ENCODE data around the gene PRKN. TPM values are rescaled to one million over a fixed set of nuclear protein-coding genes. Genes with fewer than 3 reads are reported as not detected.

The PRKN gene
- polyA plus RNA-seq, 1 donor from 2014 or later, result 1.2 TPM

DNA sequence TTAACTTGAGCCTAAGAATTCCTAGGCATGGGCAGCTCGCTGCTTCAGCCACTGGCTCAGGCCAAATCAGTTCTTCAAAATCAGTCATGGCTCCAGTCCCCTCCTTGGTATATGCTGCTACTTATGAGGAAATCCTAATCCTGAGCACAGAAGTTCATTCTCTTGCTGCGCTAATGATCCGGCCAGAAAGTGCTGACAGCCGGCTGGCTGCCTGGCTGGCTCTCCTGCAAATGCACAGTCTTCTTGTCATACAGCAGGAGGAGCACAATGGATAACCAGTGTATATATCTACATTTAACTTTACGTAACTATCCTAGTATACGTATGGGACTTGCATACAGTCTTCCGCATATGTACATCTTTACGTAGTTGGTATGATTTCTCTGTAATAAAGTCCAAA, 500.8 kb downstream of the PRKN start:
- no peaks in the 10 kb centered on the region for H3F3A ChIP-seq (ENCODE audit: insufficient read depth, low read length, poor library complexity, severe bottlenecking)
- no peaks in the 10 kb centered on the region for H3K9me2 ChIP-seq (ENCODE audit: insufficient read depth, low read length)
- H3K27me3 ChIP-seq (ENCODE audit: insufficient read depth, low read depth, low read length), result no peaks in the 10 kb centered on the region
- H4K20me1 ChIP-seq (ENCODE audit: insufficient read depth), result no peaks in the 10 kb centered on the region
- TF ChIP-seq EZH2 (IDR thresholded peaks at IDR 0.05; ENCODE audit: borderline replicate concordance, insufficient read depth, low read length, poor library complexity, severe bottlenecking), result no peak
- TF ChIP-seq, protein P1, sequence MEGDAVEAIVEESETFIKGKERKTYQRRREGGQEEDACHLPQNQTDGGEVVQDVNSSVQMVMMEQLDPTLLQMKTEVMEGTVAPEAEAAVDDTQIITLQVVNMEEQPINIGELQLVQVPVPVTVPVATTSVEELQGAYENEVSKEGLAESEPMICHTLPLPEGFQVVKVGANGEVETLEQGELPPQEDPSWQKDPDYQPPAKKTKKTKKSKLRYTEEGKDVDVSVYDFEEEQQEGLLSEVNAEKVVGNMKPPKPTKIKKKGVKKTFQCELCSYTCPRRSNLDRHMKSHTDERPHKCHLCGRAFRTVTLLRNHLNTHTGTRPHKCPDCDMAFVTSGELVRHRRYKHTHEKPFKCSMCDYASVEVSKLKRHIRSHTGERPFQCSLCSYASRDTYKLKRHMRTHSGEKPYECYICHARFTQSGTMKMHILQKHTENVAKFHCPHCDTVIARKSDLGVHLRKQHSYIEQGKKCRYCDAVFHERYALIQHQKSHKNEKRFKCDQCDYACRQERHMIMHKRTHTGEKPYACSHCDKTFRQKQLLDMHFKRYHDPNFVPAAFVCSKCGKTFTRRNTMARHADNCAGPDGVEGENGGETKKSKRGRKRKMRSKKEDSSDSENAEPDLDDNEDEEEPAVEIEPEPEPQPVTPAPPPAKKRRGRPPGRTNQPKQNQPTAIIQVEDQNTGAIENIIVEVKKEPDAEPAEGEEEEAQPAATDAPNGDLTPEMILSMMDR (IDR thresholded peaks at IDR 0.05; ENCODE audit: poor library complexity, severe bottlenecking), result no peak
- no peak for TF ChIP-seq EP300 (conservative IDR thresholded peaks at IDR 0.05; ENCODE audit: poor library complexity, severe bottlenecking)
- no peak for TF ChIP-seq RAD21 (conservative IDR thresholded peaks at IDR 0.05)
- TF ChIP-seq, protein P2, sequence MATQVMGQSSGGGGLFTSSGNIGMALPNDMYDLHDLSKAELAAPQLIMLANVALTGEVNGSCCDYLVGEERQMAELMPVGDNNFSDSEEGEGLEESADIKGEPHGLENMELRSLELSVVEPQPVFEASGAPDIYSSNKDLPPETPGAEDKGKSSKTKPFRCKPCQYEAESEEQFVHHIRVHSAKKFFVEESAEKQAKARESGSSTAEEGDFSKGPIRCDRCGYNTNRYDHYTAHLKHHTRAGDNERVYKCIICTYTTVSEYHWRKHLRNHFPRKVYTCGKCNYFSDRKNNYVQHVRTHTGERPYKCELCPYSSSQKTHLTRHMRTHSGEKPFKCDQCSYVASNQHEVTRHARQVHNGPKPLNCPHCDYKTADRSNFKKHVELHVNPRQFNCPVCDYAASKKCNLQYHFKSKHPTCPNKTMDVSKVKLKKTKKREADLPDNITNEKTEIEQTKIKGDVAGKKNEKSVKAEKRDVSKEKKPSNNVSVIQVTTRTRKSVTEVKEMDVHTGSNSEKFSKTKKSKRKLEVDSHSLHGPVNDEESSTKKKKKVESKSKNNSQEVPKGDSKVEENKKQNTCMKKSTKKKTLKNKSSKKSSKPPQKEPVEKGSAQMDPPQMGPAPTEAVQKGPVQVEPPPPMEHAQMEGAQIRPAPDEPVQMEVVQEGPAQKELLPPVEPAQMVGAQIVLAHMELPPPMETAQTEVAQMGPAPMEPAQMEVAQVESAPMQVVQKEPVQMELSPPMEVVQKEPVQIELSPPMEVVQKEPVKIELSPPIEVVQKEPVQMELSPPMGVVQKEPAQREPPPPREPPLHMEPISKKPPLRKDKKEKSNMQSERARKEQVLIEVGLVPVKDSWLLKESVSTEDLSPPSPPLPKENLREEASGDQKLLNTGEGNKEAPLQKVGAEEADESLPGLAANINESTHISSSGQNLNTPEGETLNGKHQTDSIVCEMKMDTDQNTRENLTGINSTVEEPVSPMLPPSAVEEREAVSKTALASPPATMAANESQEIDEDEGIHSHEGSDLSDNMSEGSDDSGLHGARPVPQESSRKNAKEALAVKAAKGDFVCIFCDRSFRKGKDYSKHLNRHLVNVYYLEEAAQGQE (IDR thresholded peaks at IDR 0.05; ENCODE audit: borderline replicate concordance), result no peak
- TF ChIP-seq POLR2AphosphoS5 (IDR thresholded peaks at IDR 0.05), result no peak
- no peak for TF ChIP-seq SMC3 (conservative IDR thresholded peaks at IDR 0.05; ENCODE audit: poor library complexity)
- TF ChIP-seq TAF1 (IDR thresholded peaks at IDR 0.05; ENCODE audit: low read depth), result no peak
- no peak for TF ChIP-seq MXI1 (conservative IDR thresholded peaks at IDR 0.05; ENCODE audit: poor library complexity, severe bottlenecking)
- no peak overlapping the region for H3K4me3 ChIP-seq (ENCODE audit: low read length)
- no peak overlapping the region for H2AFZ ChIP-seq (ENCODE audit: low read depth, low read length)
- H3K36me3 ChIP-seq (ENCODE audit: insufficient read depth, low read length), result no peaks in the 10 kb centered on the region
- no peak overlapping the region for H3K9ac ChIP-seq (ENCODE audit: low read length)
- no peak overlapping the region for H3K27ac ChIP-seq (ENCODE audit: low read length)
- H3K79me2 ChIP-seq (replicated peaks; ENCODE audit: insufficient read depth, low read length), result no peaks in the 10 kb centered on the region
- H3K4me2 ChIP-seq (ENCODE audit: low read length), result no peak overlapping the region
- no peaks in the 10 kb centered on the region for H3K9me3 ChIP-seq (ENCODE audit: low read length)

DNA sequence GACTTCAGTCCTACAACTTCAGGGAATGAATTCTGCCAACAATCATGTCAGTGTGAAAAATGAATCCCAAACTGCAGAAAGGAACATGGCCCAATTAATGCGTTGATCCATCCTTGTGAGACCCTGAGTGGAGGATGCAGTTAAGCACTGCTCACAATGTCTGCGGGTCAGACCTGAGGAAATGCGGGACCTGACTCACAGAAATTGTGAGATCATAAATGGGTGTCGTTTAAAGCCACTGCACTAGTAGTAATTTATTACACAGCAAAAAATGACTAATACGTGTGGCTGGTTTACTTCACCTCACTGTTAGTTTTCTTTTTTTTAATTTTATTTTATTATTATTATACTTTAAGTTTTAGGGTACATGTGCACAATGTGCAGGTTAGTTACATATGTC, 505.0 kb downstream of the PRKN start:
- no peaks in the 10 kb centered on the region for H3F3A ChIP-seq (ENCODE audit: insufficient read depth, low read length, poor library complexity, severe bottlenecking)
- H3K9ac ChIP-seq (ENCODE audit: low read length), result no peak overlapping the region
- H3K9me2 ChIP-seq (ENCODE audit: insufficient read depth, low read length), result no peaks in the 10 kb centered on the region
- H4K20me1 ChIP-seq (ENCODE audit: insufficient read depth), result no peaks in the 10 kb centered on the region
- no peak overlapping the region for H3K27ac ChIP-seq (ENCODE audit: low read length)
- no peak for TF ChIP-seq MXI1 (conservative IDR thresholded peaks at IDR 0.05; ENCODE audit: poor library complexity, severe bottlenecking)
- no peak for TF ChIP-seq SMC3 (conservative IDR thresholded peaks at IDR 0.05; ENCODE audit: poor library complexity)
- TF ChIP-seq, protein P2 (IDR thresholded peaks at IDR 0.05; ENCODE audit: borderline replicate concordance), result no peak
- TF ChIP-seq, protein P1 (IDR thresholded peaks at IDR 0.05; ENCODE audit: poor library complexity, severe bottlenecking), result no peak
- no peak for TF ChIP-seq POLR2AphosphoS5 (IDR thresholded peaks at IDR 0.05)
- TF ChIP-seq RAD21 (conservative IDR thresholded peaks at IDR 0.05), result no peak
- TF ChIP-seq EP300 (conservative IDR thresholded peaks at IDR 0.05; ENCODE audit: poor library complexity, severe bottlenecking), result no peak
- H2AFZ ChIP-seq (ENCODE audit: low read depth, low read length), result no peak overlapping the region
- H3K4me3 ChIP-seq (ENCODE audit: low read length), result no peak overlapping the region
- no peaks in the 10 kb centered on the region for H3K36me3 ChIP-seq (ENCODE audit: insufficient read depth, low read length)
- H3K9me3 ChIP-seq (ENCODE audit: low read length), result no peaks in the 10 kb centered on the region
- no peak overlapping the region for H3K4me2 ChIP-seq (ENCODE audit: low read length)
- no peaks in the 10 kb centered on the region for H3K79me2 ChIP-seq (replicated peaks; ENCODE audit: insufficient read depth, low read length)
- no peaks in the 10 kb centered on the region for H3K27me3 ChIP-seq (ENCODE audit: insufficient read depth, low read depth, low read length)

Data from neural cell (in vitro differentiated cells).